H1 (cell line): ENCODE measurements around the gene FAM50A. TPM values are rescaled to one million over a fixed set of nuclear protein-coding genes. Genes with fewer than 3 reads are reported as not detected.

ENCODE experiments used
- CHD2 ChIP-seq: IDR thresholded peaks from 2 replicates; pipeline ENCODE4 v1.6.1; 2012; ENCODE audit warnings: low read length, improper control_type of control experiment
- CREB1 ChIP-seq: IDR thresholded peaks from 2 replicates; pipeline ENCODE4 v1.6.1; 2012; ENCODE audit warnings: inconsistent platforms
- FOSL1 ChIP-seq: IDR thresholded peaks from 2 replicates; pipeline ENCODE4 v1.6.1; 2011; ENCODE audit warnings: mild to moderate bottlenecking, low read depth, low read length, moderate library complexity; ENCODE audit not compliant: insufficient read depth
- GTF2F1 ChIP-seq: IDR thresholded peaks from 2 replicates; pipeline ENCODE4 v1.6.1; 2012; ENCODE audit warnings: low read depth, low read length, improper control_type of control experiment, borderline replicate concordance
- KDM1A ChIP-seq: fragments of 200-600, 300-600 bp; sonication (generic); IDR thresholded peaks from 2 replicates; pipeline ENCODE4 v1.7.1; 2016; ENCODE audit warnings: mild to moderate bottlenecking, low read length, borderline replicate concordance
- KDM5A ChIP-seq: fragments of 200-600 bp; IDR thresholded peaks from 2 replicates; pipeline ENCODE4 v1.7.1; 2012; ENCODE audit warnings: mild to moderate bottlenecking, low read length, inconsistent platforms, mixed read lengths
- POLR2A ChIP-seq, 2 experiments: IDR thresholded peaks; 1 replicate in 1 of 2; 2 replicates in 1 of 2; pipeline ENCODE4 v1.6.1; 2011; ENCODE audit warnings: low read depth in 2 of 2, low read length in 2 of 2, mild to moderate bottlenecking in 2 of 2; ENCODE audit errors: control extremely low read depth in 1 of 2
- TAF7 ChIP-seq: optimal IDR thresholded peaks from 2 replicates; pipeline ENCODE3; 2011; ENCODE audit warnings: low read depth, mild to moderate bottlenecking, inconsistent platforms, low read length, moderate library complexity, borderline replicate concordance
- polyA plus RNA-seq, 7 experiments: library from polyadenylated mRNA; depleted of rRNA in 3 of 7; stranded (reverse) in 5 of 7; unstranded in 2 of 7; fragments of >200 nt in 5 of 7; fragments of 200-250 nt in 2 of 7; gene quantifications; 1 replicate in 5 of 7; 2 replicates in 1 of 7; 4 replicates in 1 of 7; pipeline versions ENCODE4 v1.2.1 to v1.2.3, GENCODE V29; 2011 to 2013; ENCODE audit warnings: missing spikeins in 2 of 7, mixed read lengths in 2 of 7
- total RNA-seq: library from RNA; stranded (reverse); fragmentation: NEBNext Ultra II Directional; extraction: Animal tissue kit (Norgen Biotek cat#: 25700); gene quantifications from 2 replicates; pipeline ENCODE4 v1.2.1, GENCODE V29; 2021
- TF ChIP-seq, protein P1 (sequence below): fragments of 300-600 bp; sonication (generic); IDR thresholded peaks from 2 replicates; pipeline ENCODE4 v1.7.1; 2012; ENCODE audit warnings: low read length, moderate library complexity, mild to moderate bottlenecking, inconsistent platforms; ENCODE audit not compliant: insufficient replicate concordance
- TF ChIP-seq, protein P2 (sequence below), 3 experiments: IDR thresholded peaks; 1 replicate in 2 of 3; 2 replicates in 1 of 3; pipeline versions ENCODE4 v1.5.1 to v1.6.1; 2011; ENCODE audit warnings: low read length in 3 of 3, mild to moderate bottlenecking in 3 of 3, inconsistent platforms in 2 of 3, low read depth in 1 of 3, moderate library complexity in 1 of 3; ENCODE audit not compliant: insufficient read depth in 1 of 3; ENCODE audit errors: control extremely low read depth in 1 of 3

The FAM50A gene
- total and polyA plus RNA-seq, 2 of the 8 experiments (the other 6 are each of a cell fraction or from before 2014, with no cell fraction given): 30.7 to 48.7 TPM

DNA sequence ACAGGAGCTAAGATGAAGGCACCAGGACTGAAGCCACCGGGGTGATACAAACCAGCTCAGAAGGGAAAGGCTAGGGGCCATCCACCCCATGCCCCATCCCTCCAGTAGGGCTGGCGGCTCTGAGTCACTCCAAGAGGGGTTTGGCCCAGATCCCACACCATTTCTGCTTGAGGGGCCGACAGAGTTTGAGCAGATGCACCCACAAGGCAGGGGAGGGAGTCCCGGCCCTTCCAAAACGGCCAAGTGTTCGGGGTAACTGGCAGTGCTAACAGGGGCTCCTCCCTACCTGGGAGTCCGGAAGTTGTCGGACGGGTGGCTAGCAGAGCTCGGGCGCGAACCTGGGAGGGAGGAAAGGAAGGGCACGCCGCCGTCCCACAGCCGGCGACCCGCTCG lies 46.1 kb downstream of the FAM50A start (continued):
- TF ChIP-seq, protein P1, sequence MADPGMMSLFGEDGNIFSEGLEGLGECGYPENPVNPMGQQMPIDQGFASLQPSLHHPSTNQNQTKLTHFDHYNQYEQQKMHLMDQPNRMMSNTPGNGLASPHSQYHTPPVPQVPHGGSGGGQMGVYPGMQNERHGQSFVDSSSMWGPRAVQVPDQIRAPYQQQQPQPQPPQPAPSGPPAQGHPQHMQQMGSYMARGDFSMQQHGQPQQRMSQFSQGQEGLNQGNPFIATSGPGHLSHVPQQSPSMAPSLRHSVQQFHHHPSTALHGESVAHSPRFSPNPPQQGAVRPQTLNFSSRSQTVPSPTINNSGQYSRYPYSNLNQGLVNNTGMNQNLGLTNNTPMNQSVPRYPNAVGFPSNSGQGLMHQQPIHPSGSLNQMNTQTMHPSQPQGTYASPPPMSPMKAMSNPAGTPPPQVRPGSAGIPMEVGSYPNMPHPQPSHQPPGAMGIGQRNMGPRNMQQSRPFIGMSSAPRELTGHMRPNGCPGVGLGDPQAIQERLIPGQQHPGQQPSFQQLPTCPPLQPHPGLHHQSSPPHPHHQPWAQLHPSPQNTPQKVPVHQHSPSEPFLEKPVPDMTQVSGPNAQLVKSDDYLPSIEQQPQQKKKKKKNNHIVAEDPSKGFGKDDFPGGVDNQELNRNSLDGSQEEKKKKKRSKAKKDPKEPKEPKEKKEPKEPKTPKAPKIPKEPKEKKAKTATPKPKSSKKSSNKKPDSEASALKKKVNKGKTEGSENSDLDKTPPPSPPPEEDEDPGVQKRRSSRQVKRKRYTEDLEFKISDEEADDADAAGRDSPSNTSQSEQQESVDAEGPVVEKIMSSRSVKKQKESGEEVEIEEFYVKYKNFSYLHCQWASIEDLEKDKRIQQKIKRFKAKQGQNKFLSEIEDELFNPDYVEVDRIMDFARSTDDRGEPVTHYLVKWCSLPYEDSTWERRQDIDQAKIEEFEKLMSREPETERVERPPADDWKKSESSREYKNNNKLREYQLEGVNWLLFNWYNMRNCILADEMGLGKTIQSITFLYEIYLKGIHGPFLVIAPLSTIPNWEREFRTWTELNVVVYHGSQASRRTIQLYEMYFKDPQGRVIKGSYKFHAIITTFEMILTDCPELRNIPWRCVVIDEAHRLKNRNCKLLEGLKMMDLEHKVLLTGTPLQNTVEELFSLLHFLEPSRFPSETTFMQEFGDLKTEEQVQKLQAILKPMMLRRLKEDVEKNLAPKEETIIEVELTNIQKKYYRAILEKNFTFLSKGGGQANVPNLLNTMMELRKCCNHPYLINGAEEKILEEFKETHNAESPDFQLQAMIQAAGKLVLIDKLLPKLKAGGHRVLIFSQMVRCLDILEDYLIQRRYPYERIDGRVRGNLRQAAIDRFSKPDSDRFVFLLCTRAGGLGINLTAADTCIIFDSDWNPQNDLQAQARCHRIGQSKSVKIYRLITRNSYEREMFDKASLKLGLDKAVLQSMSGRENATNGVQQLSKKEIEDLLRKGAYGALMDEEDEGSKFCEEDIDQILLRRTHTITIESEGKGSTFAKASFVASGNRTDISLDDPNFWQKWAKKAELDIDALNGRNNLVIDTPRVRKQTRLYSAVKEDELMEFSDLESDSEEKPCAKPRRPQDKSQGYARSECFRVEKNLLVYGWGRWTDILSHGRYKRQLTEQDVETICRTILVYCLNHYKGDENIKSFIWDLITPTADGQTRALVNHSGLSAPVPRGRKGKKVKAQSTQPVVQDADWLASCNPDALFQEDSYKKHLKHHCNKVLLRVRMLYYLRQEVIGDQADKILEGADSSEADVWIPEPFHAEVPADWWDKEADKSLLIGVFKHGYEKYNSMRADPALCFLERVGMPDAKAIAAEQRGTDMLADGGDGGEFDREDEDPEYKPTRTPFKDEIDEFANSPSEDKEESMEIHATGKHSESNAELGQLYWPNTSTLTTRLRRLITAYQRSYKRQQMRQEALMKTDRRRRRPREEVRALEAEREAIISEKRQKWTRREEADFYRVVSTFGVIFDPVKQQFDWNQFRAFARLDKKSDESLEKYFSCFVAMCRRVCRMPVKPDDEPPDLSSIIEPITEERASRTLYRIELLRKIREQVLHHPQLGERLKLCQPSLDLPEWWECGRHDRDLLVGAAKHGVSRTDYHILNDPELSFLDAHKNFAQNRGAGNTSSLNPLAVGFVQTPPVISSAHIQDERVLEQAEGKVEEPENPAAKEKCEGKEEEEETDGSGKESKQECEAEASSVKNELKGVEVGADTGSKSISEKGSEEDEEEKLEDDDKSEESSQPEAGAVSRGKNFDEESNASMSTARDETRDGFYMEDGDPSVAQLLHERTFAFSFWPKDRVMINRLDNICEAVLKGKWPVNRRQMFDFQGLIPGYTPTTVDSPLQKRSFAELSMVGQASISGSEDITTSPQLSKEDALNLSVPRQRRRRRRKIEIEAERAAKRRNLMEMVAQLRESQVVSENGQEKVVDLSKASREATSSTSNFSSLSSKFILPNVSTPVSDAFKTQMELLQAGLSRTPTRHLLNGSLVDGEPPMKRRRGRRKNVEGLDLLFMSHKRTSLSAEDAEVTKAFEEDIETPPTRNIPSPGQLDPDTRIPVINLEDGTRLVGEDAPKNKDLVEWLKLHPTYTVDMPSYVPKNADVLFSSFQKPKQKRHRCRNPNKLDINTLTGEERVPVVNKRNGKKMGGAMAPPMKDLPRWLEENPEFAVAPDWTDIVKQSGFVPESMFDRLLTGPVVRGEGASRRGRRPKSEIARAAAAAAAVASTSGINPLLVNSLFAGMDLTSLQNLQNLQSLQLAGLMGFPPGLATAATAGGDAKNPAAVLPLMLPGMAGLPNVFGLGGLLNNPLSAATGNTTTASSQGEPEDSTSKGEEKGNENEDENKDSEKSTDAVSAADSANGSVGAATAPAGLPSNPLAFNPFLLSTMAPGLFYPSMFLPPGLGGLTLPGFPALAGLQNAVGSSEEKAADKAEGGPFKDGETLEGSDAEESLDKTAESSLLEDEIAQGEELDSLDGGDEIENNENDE: no peak
- TF ChIP-seq CREB1 (no peak), POLR2A (IDR thresholded peaks at IDR 0.05; ENCODE audit: control extremely low read depth in 1 of 2, low read depth in 2 of 2, low read length in 2 of 2) (no peak), GTF2F1 (no peak), FOSL1 (no peak), KDM1A (no peak), CHD2 (no peak), TAF7 (no peak), KDM5A (no peak)
- TF ChIP-seq, protein P2, sequence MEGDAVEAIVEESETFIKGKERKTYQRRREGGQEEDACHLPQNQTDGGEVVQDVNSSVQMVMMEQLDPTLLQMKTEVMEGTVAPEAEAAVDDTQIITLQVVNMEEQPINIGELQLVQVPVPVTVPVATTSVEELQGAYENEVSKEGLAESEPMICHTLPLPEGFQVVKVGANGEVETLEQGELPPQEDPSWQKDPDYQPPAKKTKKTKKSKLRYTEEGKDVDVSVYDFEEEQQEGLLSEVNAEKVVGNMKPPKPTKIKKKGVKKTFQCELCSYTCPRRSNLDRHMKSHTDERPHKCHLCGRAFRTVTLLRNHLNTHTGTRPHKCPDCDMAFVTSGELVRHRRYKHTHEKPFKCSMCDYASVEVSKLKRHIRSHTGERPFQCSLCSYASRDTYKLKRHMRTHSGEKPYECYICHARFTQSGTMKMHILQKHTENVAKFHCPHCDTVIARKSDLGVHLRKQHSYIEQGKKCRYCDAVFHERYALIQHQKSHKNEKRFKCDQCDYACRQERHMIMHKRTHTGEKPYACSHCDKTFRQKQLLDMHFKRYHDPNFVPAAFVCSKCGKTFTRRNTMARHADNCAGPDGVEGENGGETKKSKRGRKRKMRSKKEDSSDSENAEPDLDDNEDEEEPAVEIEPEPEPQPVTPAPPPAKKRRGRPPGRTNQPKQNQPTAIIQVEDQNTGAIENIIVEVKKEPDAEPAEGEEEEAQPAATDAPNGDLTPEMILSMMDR (IDR thresholded peaks at IDR 0.05; ENCODE audit: control extremely low read depth in 1 of 3, insufficient read depth in 1 of 3, low read depth in 1 of 3, low read length in 3 of 3): no peak
